GM19467 (cell line): ENCODE data around the gene ZSCAN20.

Source experiments
- ATAC-seq: cut with Tn5 transposase; IDR thresholded peaks from one replicate; pipeline ENCODE4 v1.9.1; 2021; ENCODE audit warnings: mild to moderate bottlenecking, moderate library complexity; ENCODE audit not compliant: unreplicated experiment

Gene ZSCAN20

GRCh38 chr1:33443080-33443704, 29.3 kb upstream of the ZSCAN20 start:
- ATAC-seq: no peak

- ATAC-seq: no peak
These were observed 28.7 kb upstream of the ZSCAN20 start for GRCh38 chr1:33443705-33444180.

GRCh38 chr1:33445108-33445507, 27.3 kb upstream of the ZSCAN20 start:
- no peak for ATAC-seq

- no peak for ATAC-seq
These were observed 25.9 kb upstream of the ZSCAN20 start for GRCh38 chr1:33446590-33446989.

GRCh38 chr1:33454646-33455282, 17.7 kb upstream of the ZSCAN20 start:
- no peak for ATAC-seq

GRCh38 chr1:33455539-33456501, 16.6 kb upstream of the ZSCAN20 start:
- ATAC-seq: no peak

- ATAC-seq: no peak
These were observed 16.0 kb upstream of the ZSCAN20 start for GRCh38 chr1:33456502-33456886.

GRCh38 chr1:33459691-33460090, 12.8 kb upstream of the ZSCAN20 start:
- no peak for ATAC-seq

GRCh38 chr1:33460144-33460543, 12.3 kb upstream of the ZSCAN20 start:
- ATAC-seq: no peak

GRCh38 chr1:33460947-33461629, 11.4 kb upstream of the ZSCAN20 start:
- ATAC-seq: peak; percentile 47

GRCh38 chr1:33462405-33463164, 9.9 kb upstream of the ZSCAN20 start:
- no peak for ATAC-seq

- ATAC-seq: no peak
These were observed 7.9 kb upstream of the ZSCAN20 start for GRCh38 chr1:33464552-33464951.

GRCh38 chr1:33465316-33465715, 7.1 kb upstream of the ZSCAN20 start:
- no peak for ATAC-seq

- ATAC-seq: no peak
These were observed 6.3 kb upstream of the ZSCAN20 start for GRCh38 chr1:33466159-33466558.

GRCh38 chr1:33468011-33468410, 4.4 kb upstream of the ZSCAN20 start:
- no peak for ATAC-seq

GRCh38 chr1:33468531-33468930, 3.9 kb upstream of the ZSCAN20 start:
- ATAC-seq: no peak

GRCh38 chr1:33468967-33469366, 3.5 kb upstream of the ZSCAN20 start:
- ATAC-seq: no peak

- ATAC-seq: no peak
These were observed 2.8 kb upstream of the ZSCAN20 start for GRCh38 chr1:33469691-33470090.

- no peak for ATAC-seq
These were observed 1.9 kb upstream of the ZSCAN20 start for GRCh38 chr1:33470495-33471012.

- no peak for ATAC-seq
These were observed 1.0 kb upstream of the ZSCAN20 start for GRCh38 chr1:33471416-33471815.
